GM19043 (cell line): ENCODE measurements around the gene MAGI1.

Source experiments
- ATAC-seq: cut with Tn5 transposase; IDR thresholded peaks from one replicate; pipeline ENCODE4 v1.9.1; 2021; ENCODE audit warnings: low read depth; ENCODE audit not compliant: unreplicated experiment

Gene MAGI1

DNA sequence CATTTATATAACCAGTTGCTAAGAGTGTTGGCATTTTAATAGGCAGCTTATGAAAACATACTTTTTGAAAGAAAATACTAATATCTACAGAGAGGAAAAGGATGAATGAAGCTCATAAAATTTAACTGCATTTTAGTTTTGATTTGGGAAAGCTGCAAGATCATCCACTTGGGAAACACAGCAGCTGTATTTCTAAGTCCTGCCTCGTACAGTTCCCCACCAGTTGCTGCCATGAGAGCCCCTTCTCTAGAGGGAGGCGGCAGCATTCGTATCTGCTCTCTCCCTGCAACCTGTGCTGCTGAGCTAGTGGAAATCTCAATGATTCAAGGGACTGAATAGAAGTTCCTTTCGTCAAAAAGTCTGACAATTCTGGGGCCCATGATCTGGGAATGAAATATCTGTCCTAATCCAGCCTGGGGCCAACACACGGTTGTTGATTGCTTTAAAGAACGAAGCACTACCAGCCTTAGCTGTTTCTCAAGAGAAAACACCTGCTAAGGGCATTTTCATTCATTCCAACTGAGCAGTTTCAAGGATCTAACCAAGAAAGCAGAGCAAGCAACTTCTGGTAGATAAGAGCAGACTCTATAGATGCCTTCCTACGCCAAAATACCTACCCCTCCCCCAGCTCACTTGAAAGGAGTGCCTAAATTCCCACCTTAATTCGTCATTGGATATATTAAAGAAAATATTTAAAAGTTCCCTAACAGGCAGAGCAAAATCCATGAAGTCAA is 223.7 kb downstream of the MAGI1 start:
- ATAC-seq = no peak

DNA sequence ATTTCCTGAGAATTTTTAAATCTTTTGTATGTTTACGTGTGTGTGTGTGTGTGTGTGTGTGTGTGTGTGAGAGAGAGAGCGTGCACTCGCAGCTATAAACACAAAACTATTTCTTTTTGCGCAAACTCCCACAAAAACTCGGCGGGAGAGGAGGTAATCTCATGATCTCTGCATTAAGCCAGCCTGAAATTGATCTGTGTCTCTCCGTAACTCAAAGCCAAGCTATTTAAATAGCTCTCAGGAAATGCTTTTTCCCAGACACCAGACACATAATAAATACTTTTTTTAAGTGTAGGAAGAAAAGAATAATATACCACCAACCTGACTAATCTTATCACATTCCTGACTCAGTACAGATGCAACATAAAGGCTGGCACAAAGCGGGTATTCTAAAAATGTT is 226.8 kb downstream of the MAGI1 start:
- ATAC-seq = no peak

DNA sequence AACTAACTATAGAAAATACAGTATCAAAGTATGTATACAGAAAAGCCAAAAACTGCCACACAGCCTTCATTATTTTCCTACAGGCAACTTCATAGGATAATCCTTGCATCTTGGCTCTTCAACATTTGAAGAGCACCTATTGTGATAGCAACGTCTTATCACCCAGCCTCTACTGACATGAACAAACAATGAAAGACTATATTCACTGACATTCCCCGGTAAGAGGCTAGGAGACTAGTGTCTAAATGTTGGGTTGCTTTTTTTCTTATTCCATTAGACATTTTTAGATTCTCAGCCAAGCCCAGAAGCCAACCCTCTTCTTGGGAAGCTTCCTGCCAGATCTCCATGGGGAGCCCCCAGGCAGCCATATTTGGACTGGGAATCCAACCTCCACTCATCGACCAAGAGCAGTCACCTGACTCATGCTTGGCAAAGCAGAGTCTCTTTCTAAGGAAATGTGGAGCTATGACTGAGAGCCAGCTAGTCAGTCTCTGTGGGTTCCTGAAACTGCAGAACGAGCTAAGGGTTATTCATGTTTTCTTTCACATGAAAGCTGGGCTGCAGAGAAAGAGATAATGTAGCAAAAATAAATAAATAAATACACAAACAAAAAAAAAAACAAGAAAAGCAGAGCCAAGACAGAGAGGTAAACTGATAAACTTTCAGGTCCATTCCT is 227.5 kb downstream of the MAGI1 start:
- ATAC-seq = no peak

DNA sequence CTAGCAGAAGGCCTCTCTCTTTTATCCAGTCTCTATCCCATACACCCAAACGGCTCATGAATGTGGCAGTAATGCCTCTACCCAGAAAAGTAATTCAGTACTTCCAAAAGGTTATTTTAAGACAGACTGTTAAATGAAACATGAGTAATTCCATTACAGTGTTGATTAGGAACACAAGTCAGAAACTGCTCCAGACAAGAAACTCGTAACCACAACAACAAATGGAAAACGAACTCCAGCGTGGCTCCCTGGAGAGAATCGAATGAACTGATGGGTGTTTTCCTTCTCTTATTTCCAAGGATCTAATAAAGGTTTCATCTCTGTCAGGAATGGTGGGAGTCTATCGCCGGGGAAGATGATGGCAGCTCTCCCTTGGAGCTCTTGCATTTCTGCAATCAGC is 228.4 kb downstream of the MAGI1 start:
- no peak for ATAC-seq

DNA sequence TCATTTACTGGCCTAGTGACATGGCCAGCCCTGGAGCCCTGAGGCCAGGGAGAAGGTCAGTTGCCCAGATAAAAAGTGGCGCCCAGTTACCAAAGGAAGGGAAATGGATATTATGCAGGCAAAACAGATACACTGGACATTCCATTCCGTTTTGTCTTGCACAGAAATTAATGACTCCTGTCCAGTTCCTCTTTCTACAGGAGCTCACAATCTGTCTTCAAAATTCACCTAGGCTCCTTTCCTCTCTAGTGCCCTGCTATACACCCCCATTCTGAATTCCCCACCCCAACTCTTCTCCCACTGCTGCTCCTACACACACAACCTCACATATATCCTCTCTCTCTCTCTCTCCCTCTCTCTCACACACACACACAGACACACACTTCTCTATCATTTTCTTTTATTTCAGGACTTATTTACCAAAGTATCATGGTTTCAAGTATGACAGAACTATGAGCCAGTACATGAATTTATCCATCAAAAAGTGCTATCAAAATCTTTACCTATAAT is 229.0 kb downstream of the MAGI1 start:
- no peak for ATAC-seq

DNA sequence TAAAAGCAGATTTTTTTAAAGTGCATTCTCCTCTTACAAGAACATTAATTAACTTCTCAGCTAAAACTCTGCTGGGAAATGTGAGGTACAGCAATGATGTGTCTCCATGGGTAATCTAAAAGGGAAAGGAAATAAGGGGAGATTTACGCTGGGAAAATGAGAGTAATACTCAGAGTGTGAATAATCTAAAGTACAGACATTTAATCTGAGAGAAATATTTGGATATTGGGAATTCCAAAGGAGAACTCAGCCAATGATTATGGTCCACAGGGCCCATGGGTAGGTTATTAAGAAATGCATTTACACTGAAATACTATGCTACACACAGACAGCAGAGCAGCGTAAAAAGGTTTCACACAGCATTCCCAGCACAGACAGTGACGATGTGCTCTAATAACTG is 229.9 kb downstream of the MAGI1 start:
- no peak for ATAC-seq

DNA sequence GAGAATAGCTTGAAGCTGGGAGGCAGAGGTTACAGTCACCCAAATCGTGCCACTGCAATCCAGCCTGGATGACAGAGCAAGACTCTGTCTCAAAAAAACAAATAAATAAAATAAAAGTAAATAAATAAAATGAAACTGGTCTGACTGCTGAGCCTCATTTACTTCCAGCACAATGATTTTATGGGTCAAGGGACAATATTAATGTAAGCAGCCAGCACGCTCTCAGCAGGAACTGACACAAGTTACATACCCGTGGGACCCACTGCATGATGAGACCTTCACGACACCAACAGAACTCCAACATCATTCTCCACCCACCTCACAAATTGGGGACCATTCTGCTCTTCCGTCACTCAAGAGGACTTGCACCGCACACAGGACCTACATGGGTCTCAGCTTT is 230.3 kb downstream of the MAGI1 start:
- ATAC-seq = no peak

DNA sequence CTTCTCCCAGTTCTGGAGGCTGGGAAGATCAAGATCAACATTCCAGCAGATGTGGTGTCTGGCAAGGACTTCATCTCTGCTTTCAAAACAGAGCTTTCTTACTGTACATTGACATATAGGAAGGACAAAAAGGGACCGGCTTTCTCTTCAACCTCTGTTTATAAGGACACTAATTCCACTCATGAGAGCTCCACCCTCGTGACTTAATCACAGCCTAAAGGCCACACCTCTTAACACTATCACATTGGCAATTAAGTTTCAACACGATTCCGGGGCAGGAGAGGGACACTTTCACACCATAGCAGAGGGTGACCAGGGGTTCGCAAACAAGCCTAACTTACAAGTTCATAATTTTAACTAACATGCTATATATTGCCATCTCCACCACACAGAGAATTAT is 231.5 kb downstream of the MAGI1 start:
- no peak for ATAC-seq

DNA sequence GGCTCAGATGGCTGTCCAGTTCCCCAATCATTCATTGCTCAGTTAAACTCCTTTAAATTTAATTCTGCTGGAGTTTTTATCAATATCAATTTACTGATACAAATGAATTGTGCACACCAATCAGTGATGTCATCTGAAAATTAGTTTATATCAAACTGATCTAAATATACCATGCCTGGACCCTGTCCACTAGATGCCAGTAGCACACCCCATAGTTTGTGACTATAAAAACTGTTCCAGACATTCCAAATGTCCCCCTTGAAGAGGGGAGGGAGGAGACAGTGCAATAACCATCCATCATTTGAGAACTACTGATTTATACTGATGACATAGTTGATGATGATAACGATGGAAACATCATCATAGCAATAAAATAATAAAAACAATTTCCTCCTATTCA is 232.1 kb downstream of the MAGI1 start:
- no peak for ATAC-seq

DNA sequence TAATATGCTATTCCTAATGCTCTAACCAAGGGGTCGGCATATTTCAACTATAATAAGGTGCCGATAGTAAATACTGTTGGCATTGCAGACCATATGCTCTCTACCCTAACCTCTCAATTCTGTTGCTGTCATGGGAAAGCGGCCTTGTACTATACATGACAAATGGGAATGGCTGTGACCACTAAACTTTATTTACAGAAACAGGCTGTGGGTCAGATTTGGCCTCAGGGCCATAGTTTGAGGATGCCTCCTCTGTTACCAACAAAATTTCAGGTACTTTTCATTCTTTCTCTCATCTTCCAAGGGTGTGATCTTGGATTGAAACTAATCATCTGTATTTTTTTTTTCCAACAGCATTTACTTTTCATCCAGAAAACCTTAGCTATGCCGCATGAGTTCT is 242.0 kb downstream of the MAGI1 start:
- ATAC-seq = no peak

DNA sequence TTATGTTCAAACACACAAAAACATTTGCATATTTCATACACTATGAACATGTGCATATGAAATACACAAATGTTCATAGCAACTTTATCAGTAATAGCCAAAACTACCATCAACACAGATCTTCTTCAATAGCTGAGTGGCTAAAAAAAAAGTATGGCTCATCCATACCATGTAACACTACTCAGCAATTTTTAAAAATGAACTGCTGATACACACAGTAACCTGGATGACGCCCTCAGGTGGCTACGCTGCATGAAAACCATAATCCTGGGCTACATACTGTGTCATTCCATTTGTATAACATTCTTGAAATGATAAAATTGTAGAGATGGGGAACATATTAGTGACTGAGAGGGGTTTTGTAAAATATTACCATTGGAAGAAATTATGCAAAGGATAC is 243.6 kb downstream of the MAGI1 start:
- ATAC-seq = no peak

DNA sequence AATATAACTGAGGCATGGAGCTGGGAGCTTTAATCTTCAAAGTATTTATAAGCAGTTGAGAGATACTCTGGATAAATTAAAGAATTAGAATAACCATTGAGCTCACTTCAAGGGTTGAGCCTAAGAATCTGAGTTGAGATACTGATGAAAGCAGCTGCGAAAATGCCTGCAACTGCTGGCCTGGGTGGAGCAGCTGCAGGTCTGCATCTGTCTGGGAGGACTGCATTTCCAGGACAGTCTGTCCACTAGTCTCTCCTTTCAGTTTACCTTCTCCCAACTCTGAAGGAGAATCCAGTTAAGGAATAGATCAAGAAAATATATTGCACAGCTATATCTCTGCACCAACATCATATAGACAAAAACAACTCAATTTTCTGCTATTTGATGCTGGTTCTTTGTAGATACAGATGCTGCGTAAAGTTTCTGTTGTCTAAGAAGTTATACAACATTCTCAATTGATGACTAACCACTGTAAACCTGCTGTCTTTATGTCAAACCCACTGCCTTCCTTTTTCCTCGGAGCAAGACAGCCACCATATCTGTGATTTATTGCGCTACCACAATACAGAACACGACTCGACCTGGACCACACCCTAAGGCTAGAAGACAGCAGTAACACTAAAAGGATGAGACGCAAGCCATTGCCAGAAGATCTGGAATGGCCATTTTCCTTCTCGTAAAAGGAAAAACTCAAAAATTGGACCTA is 245.1 kb downstream of the MAGI1 start:
- ATAC-seq = no peak

DNA sequence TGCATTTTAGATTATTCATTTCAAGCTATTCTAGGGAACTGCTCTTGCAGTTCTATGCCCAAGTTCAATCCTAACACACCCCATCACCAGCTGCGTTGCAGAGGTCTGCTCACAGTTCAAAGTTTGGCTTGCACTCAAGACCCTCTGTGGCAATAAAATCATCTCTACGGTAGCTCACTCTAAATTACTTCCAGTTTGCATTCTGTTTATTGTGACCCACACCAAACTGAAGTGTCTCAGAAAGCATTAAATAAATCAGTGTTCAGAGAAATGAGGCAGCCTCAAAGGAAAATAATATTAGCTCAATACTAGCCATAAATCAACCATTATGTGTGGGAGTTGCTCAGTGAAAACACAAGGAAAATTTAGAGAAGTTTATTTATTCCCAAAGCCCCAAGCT is 250.3 kb downstream of the MAGI1 start:
- ATAC-seq = no peak

DNA sequence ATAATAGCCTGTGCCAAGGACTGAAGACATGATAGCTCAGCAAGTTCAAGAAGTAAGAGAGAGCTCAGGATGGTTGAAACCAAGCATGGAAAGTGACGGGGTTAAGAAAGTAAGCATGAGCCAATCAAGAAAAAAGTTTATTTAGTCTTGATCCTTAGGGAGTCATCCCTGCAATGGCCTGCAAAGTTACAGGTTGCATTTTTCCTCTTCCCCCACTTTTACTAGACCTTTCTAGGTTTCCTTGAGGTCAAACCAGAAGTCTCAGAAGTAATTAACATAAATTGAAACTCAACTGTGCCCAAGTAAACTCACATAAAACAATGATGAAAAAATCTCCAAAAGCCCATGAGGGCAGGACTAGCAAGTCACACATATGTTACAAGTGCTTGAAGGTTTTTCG is 250.9 kb downstream of the MAGI1 start:
- no peak for ATAC-seq

DNA sequence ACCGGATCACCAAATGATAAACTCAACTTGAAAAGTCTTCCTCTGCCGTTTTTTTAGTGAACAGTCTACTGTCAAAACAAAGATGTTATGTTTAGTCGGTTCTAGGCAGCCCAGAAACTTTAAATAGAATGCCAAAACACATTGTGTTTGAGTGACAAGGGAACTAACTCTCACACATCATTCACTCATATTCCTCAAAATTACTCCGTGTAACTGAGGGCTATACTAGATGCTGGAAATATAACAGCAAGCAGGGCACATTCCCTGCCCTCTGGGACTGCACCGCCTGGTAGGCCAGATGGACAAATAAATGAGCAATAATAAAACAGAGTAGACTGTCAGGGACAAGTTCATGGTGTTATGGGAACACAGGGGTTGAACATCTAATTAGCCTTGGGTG is 251.4 kb downstream of the MAGI1 start:
- no peak for ATAC-seq

DNA sequence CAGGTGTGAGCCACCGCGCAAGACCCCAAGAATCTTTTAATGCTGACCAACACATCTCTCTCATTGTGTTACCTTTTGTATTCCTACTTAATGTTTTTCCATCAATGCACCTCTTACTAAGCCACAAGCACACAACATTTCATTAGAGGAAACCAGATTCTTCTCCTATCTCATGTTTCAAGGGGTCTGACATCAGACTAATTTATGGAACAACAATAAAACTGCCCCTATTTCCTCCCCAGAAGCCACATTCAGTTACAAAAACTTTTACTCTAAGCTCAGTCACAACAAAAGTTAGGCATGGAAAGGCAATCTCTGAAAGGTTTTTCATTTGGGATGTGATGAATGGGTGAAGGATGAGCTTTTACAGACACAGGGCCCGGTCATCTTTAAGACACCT is 251.8 kb downstream of the MAGI1 start:
- no peak for ATAC-seq

DNA sequence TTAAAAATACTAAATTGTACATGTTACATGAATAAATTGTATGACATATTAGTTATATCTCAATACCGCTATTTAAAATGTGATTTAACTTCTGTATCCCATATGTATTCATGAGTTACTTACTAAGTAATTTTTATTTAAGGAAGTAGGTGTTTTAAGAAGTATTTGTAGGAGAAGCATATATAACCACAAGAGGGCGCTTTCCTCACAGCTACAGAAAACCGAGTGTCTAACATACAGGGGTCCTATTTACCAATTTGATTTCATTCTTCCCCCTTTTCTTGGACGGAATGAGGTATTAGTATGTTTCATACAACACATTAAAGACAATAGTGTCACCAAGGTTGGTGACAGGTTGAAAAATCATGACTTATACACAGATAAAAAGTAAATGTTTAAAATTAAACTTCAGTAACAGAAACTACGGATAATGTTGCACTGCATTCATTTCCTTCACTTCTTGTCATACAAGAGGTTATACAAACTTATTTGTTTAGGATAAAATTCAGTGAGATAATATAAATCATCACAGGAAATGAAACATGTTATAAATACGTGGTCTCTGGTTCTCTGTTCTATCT is 253.6 kb downstream of the MAGI1 start:
- no peak for ATAC-seq

DNA sequence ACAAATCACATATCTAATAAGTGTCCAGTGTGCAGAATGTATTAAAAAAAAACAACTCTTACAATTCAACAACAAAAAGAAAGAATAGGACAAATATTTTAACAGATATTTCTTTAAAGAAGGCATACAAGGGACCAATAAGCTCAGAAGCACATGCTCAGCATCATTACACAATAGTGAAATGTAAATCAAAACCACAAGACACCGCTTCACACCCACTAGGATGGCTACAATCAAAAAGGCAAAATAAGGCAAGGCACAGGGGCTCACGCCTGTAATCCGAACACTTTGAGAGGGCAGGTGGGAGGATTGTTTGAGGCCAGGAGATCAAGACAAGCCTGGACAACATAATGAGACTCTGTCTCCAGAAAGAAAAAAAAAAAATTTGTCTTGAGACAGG is 255.6 kb downstream of the MAGI1 start:
- no peak for ATAC-seq

DNA sequence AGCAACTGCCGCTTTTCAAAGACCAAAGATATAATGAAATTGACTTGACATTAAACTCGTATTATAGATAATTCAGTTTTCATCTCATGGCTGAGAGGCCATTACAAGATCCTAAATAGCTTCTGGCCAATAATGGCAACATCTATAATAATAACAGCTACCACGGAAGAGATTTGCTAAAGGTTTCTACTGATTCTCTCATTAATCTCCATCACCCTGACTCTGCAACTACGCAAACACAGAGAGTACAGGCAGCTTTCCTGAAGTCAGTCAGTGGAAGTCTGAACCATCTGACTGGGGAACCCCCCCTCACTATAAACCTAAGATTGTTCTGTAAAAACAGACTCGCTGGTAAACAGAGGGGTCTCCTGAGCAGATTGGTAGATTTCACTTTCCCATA is 257.1 kb downstream of the MAGI1 start:
- no peak for ATAC-seq

DNA sequence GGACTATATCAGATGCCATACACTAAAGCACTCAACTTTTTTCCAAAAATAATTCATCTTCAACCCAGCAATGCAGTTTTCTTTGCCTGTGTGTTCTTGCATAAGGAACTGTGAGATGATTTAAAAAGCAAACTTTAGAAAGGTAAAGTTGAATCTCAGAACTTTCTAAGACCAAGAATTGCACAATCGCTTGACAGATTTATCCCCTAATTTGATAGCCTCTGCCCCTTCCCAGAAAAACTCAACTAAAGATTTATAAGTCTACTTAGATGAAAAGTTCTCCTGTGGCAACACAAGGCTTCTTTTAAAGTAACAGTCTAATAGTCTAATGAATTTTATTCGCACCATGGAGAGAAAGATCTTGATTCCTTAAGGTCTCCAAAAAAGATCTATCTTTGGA is 259.3 kb downstream of the MAGI1 start:
- ATAC-seq = no peak

DNA sequence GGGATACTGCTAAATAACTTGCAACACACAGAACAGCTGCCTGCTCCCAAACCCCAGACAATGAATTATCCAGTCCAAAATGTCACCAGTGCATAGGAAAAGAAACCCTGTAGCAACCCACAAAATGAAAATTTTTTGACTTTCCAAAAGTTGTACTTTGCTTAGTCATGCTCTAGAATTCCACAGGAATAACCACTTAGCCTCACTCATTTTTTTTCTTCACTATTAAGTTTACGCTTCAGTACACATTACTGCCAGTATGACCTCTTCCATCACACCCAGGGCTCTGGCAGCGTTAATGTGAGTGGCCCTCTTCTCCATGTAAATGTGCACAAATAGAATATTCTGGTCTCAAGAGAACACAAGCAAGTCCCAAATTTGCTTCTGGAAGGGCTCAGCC is 259.8 kb downstream of the MAGI1 start:
- ATAC-seq = no peak
